HEK293 (cell line): ENCODE data around the gene PPP1R36.

Experiments used
- HIC1 ChIP-seq: fragments of 450-650 bp; formaldehyde crosslinking; IDR thresholded peaks from 2 replicates; pipeline ENCODE4 v1.5.1; 2016; ENCODE audit warnings: missing biosample characterization, missing genetic modification characterization
- KLF1 ChIP-seq: fragments of 450-650 bp; formaldehyde crosslinking; IDR thresholded peaks from 2 replicates; pipeline ENCODE4 v1.5.1; 2016; ENCODE audit warnings: missing biosample characterization, missing genetic modification characterization
- KLF17 ChIP-seq: fragments of 450-650 bp; formaldehyde crosslinking; IDR thresholded peaks from 2 replicates; pipeline ENCODE4 v1.5.1; 2016; ENCODE audit warnings: missing biosample characterization, missing genetic modification characterization
- PATZ1 ChIP-seq: fragments of 450-650 bp; formaldehyde crosslinking; IDR thresholded peaks from 2 replicates; pipeline ENCODE4 v1.5.1; 2016; ENCODE audit warnings: missing biosample characterization, missing genetic modification characterization
- PRDM2 ChIP-seq: fragments of 450-650 bp; formaldehyde crosslinking; IDR thresholded peaks from 2 replicates; pipeline ENCODE4 v1.5.1; 2016; ENCODE audit warnings: missing biosample characterization, missing genetic modification characterization, borderline replicate concordance
- PRDM6 ChIP-seq: fragments of 450-650 bp; formaldehyde crosslinking; IDR thresholded peaks from 2 replicates; pipeline ENCODE4 v1.5.1; 2017; ENCODE audit warnings: missing biosample characterization, missing genetic modification characterization
- TCF7L2 ChIP-seq: IDR thresholded peaks from 2 replicates; pipeline ENCODE4 v1.6.1; 2011; ENCODE audit warnings: low read depth, mild to moderate bottlenecking, inconsistent platforms, low read length, moderate library complexity, borderline replicate concordance
- ZBTB1 ChIP-seq: fragments of 450-650 bp; formaldehyde crosslinking; IDR thresholded peaks from 2 replicates; pipeline ENCODE4 v1.5.1; 2016; ENCODE audit warnings: missing biosample characterization, missing genetic modification characterization
- ZFP69B ChIP-seq: fragments of 450-650 bp; formaldehyde crosslinking; IDR thresholded peaks from 2 replicates; pipeline ENCODE4 v1.5.1; 2016; ENCODE audit warnings: missing biosample characterization, missing genetic modification characterization
- ZIC2 ChIP-seq: fragments of 450-650 bp; formaldehyde crosslinking; IDR thresholded peaks from 2 replicates; pipeline ENCODE4 v1.5.1; 2016; ENCODE audit warnings: missing biosample characterization, missing genetic modification characterization
- ZNF335 ChIP-seq: fragments of 450-650 bp; formaldehyde crosslinking; conservative IDR thresholded peaks from 2 replicates; pipeline ENCODE4 v1.5.1; 2016; ENCODE audit warnings: missing biosample characterization, missing genetic modification characterization
- ZNF488 ChIP-seq: fragments of 450-650 bp; formaldehyde crosslinking; IDR thresholded peaks from 2 replicates; pipeline ENCODE4 v1.5.1; 2016; ENCODE audit warnings: missing biosample characterization, missing genetic modification characterization
- ZNF518A ChIP-seq: fragments of 450-650 bp; formaldehyde crosslinking; conservative IDR thresholded peaks from 2 replicates; pipeline ENCODE4 v1.5.1; 2016; ENCODE audit warnings: low read depth, missing biosample characterization, missing genetic modification characterization
- ZNF548 ChIP-seq: fragments of 450-650 bp; formaldehyde crosslinking; IDR thresholded peaks from 2 replicates; pipeline ENCODE4 v1.5.1; 2016; ENCODE audit warnings: missing biosample characterization, missing genetic modification characterization
- ZNF571 ChIP-seq: fragments of 450-650 bp; formaldehyde crosslinking; IDR thresholded peaks from 2 replicates; pipeline ENCODE4 v1.5.0; 2017; ENCODE audit warnings: missing biosample characterization, missing genetic modification characterization
- ZNF600 ChIP-seq: fragments of 450-650 bp; formaldehyde crosslinking; IDR thresholded peaks from 2 replicates; pipeline ENCODE4 v1.5.1; 2016; ENCODE audit warnings: missing biosample characterization, missing genetic modification characterization
- ZNF670 ChIP-seq: fragments of 450-650 bp; formaldehyde crosslinking; IDR thresholded peaks from 2 replicates; pipeline ENCODE4 v1.5.1; 2016; ENCODE audit warnings: missing biosample characterization, missing genetic modification characterization, low read depth
- ZNF677 ChIP-seq: fragments of 450-650 bp; IDR thresholded peaks from 2 replicates; pipeline ENCODE4 v1.5.0; 2018; ENCODE audit warnings: missing biosample characterization, mild to moderate bottlenecking, missing genetic modification characterization, moderate library complexity
- ZNF785 ChIP-seq: fragments of 450-650 bp; formaldehyde crosslinking; IDR thresholded peaks from 2 replicates; pipeline ENCODE4 v1.5.1; 2016; ENCODE audit warnings: missing biosample characterization, missing genetic modification characterization

PPP1R36 gene

GRCh38 chr14:64501411-64502171, 48.2 kb upstream of the PPP1R36 start (continued):
- no peak for TF ChIP-seq ZNF518A (tag by site-specific recombination)
- peak; percentile 68; the same call in 1 of the 2 replicates for TF ChIP-seq ZNF600 (tag by site-specific recombination)
- TF ChIP-seq ZNF785 (tag by site-specific recombination) = no peak
- no peak for TF ChIP-seq ZNF571 (tag by site-specific recombination)
- TF ChIP-seq ZNF488 (tag by site-specific recombination) = no peak
- TF ChIP-seq KLF17 (tag by site-specific recombination) = no peak
- TF ChIP-seq ZNF677 = no peak
- peak; percentile 23; the same call in 1 of the 2 replicates for TF ChIP-seq ZIC2 (tag by site-specific recombination)
- no peak for TF ChIP-seq PRDM2 (tag by site-specific recombination)
- no peak for TF ChIP-seq ZNF548
- no peak for TF ChIP-seq KLF1
- no peak for TF ChIP-seq ZBTB1
- no peak for TF ChIP-seq ZNF670 (tag by site-specific recombination)
- no peak for TF ChIP-seq ZFP69B (tag by site-specific recombination)
- peak; percentile 57; the same call in 1 of the 2 replicates for TF ChIP-seq PATZ1 (tag by site-specific recombination)
- TF ChIP-seq TCF7L2 = no peak
- TF ChIP-seq HIC1 (tag by site-specific recombination) = peak; percentile 23; the same call in 1 of the 2 replicates
- no peak; the same call in 1 of the 2 replicates for TF ChIP-seq PRDM6 (tag by site-specific recombination)
- TF ChIP-seq ZNF335 (tag by site-specific recombination) = peak; percentile 53; the same call in 1 of the 2 replicates
